ENCODE data around the gene PCDHB9. TPM values are rescaled to one million over a fixed set of nuclear protein-coding genes. Genes with fewer than 3 reads are reported as not detected.
"Not testable (repeated sequence)": the region's sequence is repeated elsewhere in the genome, so short reads cannot be mapped to it uniquely, and the experiment has no call there.

PCDHB9 gene
- total RNA-seq, 4 donors from 2014 or later: 1.1 to 3.2 (median 2.5) TPM

- H3K27ac ChIP-seq: no peak overlapping the region
- H3K9me3 ChIP-seq: peaks cover 67% of the 10 kb centered on the region
- TF ChIP-seq POLR2AphosphoS5 (IDR thresholded peaks at IDR 0.05) (no peak), CTCF (IDR thresholded peaks at IDR 0.05) (no peak), POLR2A (IDR thresholded peaks at IDR 0.05) (no peak), EP300 (IDR thresholded peaks at IDR 0.05) (no peak)
- H3K27me3 ChIP-seq: no peaks in the 10 kb centered on the region
- H3K4me1 ChIP-seq: no peaks in the 10 kb centered on the region
- WGBS: 9% methylated on average over 15 of the region's 15 CpGs
- H3K36me3 ChIP-seq: no peaks in the 10 kb centered on the region
- no peak for DNase-seq (ENCODE audit: low spot score in 2 of 2)
- peak overlapping the region; percentile 13 for H3K4me3 ChIP-seq
These were observed 47.2 kb downstream of the PCDHB9 start for GRCh38 chr5:141234109-141234667.

DNA sequence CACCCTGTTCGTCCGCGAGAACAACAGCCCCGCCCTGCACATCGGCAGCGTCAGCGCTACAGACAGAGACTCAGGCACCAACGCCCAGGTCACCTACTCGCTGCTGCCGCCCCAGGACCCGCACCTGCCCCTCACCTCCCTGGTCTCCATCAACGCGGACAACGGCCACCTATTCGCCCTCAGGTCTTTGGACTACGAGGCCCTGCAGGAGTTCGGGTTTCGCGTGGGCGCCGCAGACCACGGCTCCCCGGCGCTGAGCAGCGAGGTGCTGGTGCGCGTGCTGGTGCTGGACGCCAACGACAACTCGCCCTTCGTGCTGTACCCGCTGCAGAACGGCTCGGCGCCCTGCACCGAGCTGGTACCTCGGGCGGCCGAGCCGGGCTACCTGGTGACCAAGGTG lies 49.0 kb downstream of the PCDHB9 start:
- H3K4me1 ChIP-seq; H3K4me3 ChIP-seq; DNase-seq (ENCODE audit: low spot score in 2 of 2); H3K36me3 ChIP-seq; H3K27me3 ChIP-seq; H3K27ac ChIP-seq: not testable (repeated sequence)
- H3K9me3 ChIP-seq: peaks cover 78% of the 10 kb centered on the region
- WGBS: 25% methylated on average over 4 of the region's 40 CpGs

DNA sequence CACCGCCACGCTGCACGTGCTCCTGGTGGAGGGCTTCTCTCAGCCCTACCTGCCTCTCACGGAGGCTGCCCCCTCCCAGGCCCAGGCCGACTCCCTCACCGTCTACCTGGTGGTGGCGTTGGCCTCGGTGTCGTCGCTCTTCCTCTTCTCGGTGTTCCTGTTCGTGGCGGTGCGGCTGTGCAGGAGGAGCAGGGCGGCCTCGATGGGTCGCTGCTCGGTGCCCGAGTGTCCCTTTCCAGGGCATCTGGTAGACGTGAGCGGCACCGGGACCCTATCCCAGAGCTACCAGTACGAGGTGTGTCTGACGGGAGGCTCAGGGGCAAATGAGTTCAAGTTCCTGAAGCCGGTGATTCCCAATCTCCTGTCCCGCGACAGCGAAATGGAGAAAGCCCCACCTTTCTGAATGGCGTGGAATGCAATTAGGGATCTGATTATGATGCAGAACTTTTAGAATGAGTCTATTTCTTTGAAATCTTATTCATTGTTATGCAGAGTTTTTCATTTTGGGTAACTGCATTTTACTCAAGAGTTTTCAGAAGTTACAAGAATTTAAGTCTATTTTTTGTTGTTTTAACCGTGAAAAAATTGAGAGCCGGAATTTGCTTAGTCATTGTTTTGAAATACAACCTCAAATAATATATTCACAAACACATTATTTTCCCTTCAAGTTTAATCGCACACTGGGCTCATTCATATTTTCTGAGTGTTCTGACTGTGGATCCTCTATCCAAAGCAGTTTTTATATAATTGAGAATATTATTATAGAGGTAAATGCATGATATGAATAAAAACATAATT lies 49.8 kb downstream of the PCDHB9 start:
- DNase-seq (ENCODE audit: low spot score in 2 of 2): no peak
- no peak for TF ChIP-seq POLR2A (IDR thresholded peaks at IDR 0.05)
- no peak for TF ChIP-seq EP300 (IDR thresholded peaks at IDR 0.05)
- TF ChIP-seq POLR2AphosphoS5 (IDR thresholded peaks at IDR 0.05): no peak
- TF ChIP-seq CTCF (IDR thresholded peaks at IDR 0.05): no peak
- H3K4me1 ChIP-seq: no peaks in the 10 kb centered on the region
- WGBS: 23% methylated on average over 13 of the region's 32 CpGs
- H3K4me3 ChIP-seq: no peak overlapping the region
- no peaks in the 10 kb centered on the region for H3K36me3 ChIP-seq
- peaks cover 83% of the 10 kb centered on the region for H3K9me3 ChIP-seq
- H3K27me3 ChIP-seq: no peaks in the 10 kb centered on the region
- no peak overlapping the region for H3K27ac ChIP-seq

Other genes starting within 250 kb of the PCDHB9 start
- under 1 TPM in 1 of 4 donors, not detected in 3; 0.13 TPM for gene PCDHAC2, start 220.7 kb upstream of the PCDHB9 start, total RNA-seq
- not detected for gene PCDHB1, start 135.8 kb upstream of the PCDHB9 start, total RNA-seq
- gene PCDHB2, start 92.5 kb upstream of the PCDHB9 start, total RNA-seq: 1 to 10 TPM; 2.2 to 5.4 (median 4.2) TPM
- 1 to 10 TPM; 1.1 to 2.5 (median 2.0) TPM for gene PCDHB3, start 86.7 kb upstream of the PCDHB9 start, total RNA-seq
- 1 to 10 TPM; 1.8 to 5.6 (median 2.0) TPM for gene PCDHB4, start 65.3 kb upstream of the PCDHB9 start, total RNA-seq
- 1 to 10 TPM in 2 of 4 donors, under 1 TPM in 2; 0.72 to 6.2 (median 1.9) TPM for gene PCDHB5, start 52.0 kb upstream of the PCDHB9 start, total RNA-seq
- gene PCDHB6, start 37.1 kb upstream of the PCDHB9 start, total RNA-seq: 1 to 10 TPM in 2 of 4 donors, under 1 TPM in 1, not detected in 1; 0.76 to 2.2 (median 1.7) TPM
- gene PCDHB7, start 14.5 kb upstream of the PCDHB9 start, total RNA-seq: 1 to 10 TPM in 1 of 4 donors, under 1 TPM in 3; 0.49 to 1.2 (median 0.78) TPM
- under 1 TPM in 3 of 4 donors, not detected in 1; 0.62 to 0.93 (median 0.68) TPM for gene PCDHB8, start 9.4 kb upstream of the PCDHB9 start, total RNA-seq
- 1 to 10 TPM; 2.9 to 4.8 (median 3.2) TPM for gene PCDHB16, start 4.8 kb upstream of the PCDHB9 start, total RNA-seq
- 1 to 10 TPM in 3 of 4 donors, under 1 TPM in 1; 0.60 to 1.4 (median 1.2) TPM for gene PCDHB10, start 5.2 kb downstream of the PCDHB9 start, total RNA-seq
- gene PCDHB11, start 12.5 kb downstream of the PCDHB9 start, total RNA-seq: 1 to 10 TPM in 3 of 4 donors, under 1 TPM in 1; 0.98 to 2.8 (median 1.2) TPM
- gene PCDHB12, start 21.6 kb downstream of the PCDHB9 start, total RNA-seq: 1 to 10 TPM in 1 of 4 donors, under 1 TPM in 3; 0.83 to 2.2 (median 0.95) TPM
- 1 to 10 TPM; 5.9 to 10.0 (median 6.2) TPM for gene PCDHB13, start 26.8 kb downstream of the PCDHB9 start, total RNA-seq
- gene PCDHB14, start 36.2 kb downstream of the PCDHB9 start, total RNA-seq: 1 to 10 TPM; 2.5 to 6.5 (median 6.0) TPM
- 1 to 10 TPM in 3 of 4 donors, under 1 TPM in 1; 0.68 to 2.3 (median 1.6) TPM for gene PCDHB15, start 58.2 kb downstream of the PCDHB9 start, total RNA-seq
- gene SLC25A2, start 116.9 kb downstream of the PCDHB9 start, total RNA-seq: 1 to 10 TPM in 2 of 4 donors, under 1 TPM in 2; 0.57 to 4.5 (median 0.99) TPM
- 10 to 100 TPM; 47.3 to 70.3 (median 62.7) TPM for gene TAF7, start 133.6 kb downstream of the PCDHB9 start, total RNA-seq
- gene PCDHGA1, start 143.4 kb downstream of the PCDHB9 start, total RNA-seq: under 1 TPM; 0.26 to 0.38 (median 0.33) TPM
- gene PCDHGA2, start 151.6 kb downstream of the PCDHB9 start, total RNA-seq: 1 to 10 TPM; 2.0 to 3.4 (median 2.9) TPM
- gene PCDHGA3, start 156.7 kb downstream of the PCDHB9 start, total RNA-seq: 1 to 10 TPM; 1.3 to 2.3 (median 1.7) TPM
- 1 to 10 TPM; 1.2 to 4.3 (median 2.8) TPM for gene PCDHGB1, start 162.9 kb downstream of the PCDHB9 start, total RNA-seq
- 1 to 10 TPM; 2.0 to 5.6 (median 3.2) TPM for gene PCDHGA4, start 167.9 kb downstream of the PCDHB9 start, total RNA-seq
- 1 to 10 TPM; 2.6 to 6.5 (median 3.8) TPM for gene PCDHGB2, start 172.8 kb downstream of the PCDHB9 start, total RNA-seq
- 1 to 10 TPM; 1.5 to 4.0 (median 2.7) TPM for gene PCDHGA5, start 177.0 kb downstream of the PCDHB9 start, total RNA-seq
- 1 to 10 TPM; 4.3 to 9.7 (median 7.5) TPM for gene PCDHGB3, start 183.1 kb downstream of the PCDHB9 start, total RNA-seq
- gene PCDHGA6, start 186.7 kb downstream of the PCDHB9 start, total RNA-seq: 1 to 10 TPM; 3.3 to 7.3 (median 5.3) TPM
- gene PCDHGA7, start 195.6 kb downstream of the PCDHB9 start, total RNA-seq: 1 to 10 TPM; 2.7 to 5.6 (median 4.5) TPM
- 10 to 100 TPM in 1 of 4 donors, 1 to 10 TPM in 3; 4.1 to 10.3 (median 7.2) TPM for gene PCDHGB4, start 200.5 kb downstream of the PCDHB9 start, total RNA-seq
- gene PCDHGA8, start 205.5 kb downstream of the PCDHB9 start, total RNA-seq: 1 to 10 TPM; 1.1 to 5.1 (median 2.1) TPM
- 10 to 100 TPM; 13.3 to 27.4 (median 15.3) TPM for gene PCDHGB5, start 210.8 kb downstream of the PCDHB9 start, total RNA-seq
- gene PCDHGA9, start 215.6 kb downstream of the PCDHB9 start, total RNA-seq: 10 to 100 TPM in 1 of 4 donors, 1 to 10 TPM in 3; 4.9 to 20.8 (median 7.9) TPM
- 10 to 100 TPM in 1 of 4 donors, 1 to 10 TPM in 3; 4.5 to 13.8 (median 8.2) TPM for gene PCDHGB6, start 220.9 kb downstream of the PCDHB9 start, total RNA-seq
- 10 to 100 TPM in 2 of 4 donors, 1 to 10 TPM in 2; 7.0 to 23.6 (median 10.3) TPM for gene PCDHGA10, start 225.8 kb downstream of the PCDHB9 start, total RNA-seq
- 10 to 100 TPM in 2 of 4 donors, 1 to 10 TPM in 2; 9.2 to 18.3 (median 9.9) TPM for gene PCDHGB7, start 230.5 kb downstream of the PCDHB9 start, total RNA-seq
- gene PCDHGA11, start 233.9 kb downstream of the PCDHB9 start, total RNA-seq: 10 to 100 TPM in 1 of 4 donors, 1 to 10 TPM in 3; 3.4 to 14.3 (median 6.9) TPM
- gene PCDHGA12, start 243.3 kb downstream of the PCDHB9 start, total RNA-seq: 10 to 100 TPM in 1 of 4 donors, 1 to 10 TPM in 3; 2.9 to 13.4 (median 6.6) TPM